HG03064 (cell line): ENCODE data around the gene RECK.
"Not testable (repeated sequence)": the region's sequence is repeated elsewhere in the genome, so short reads cannot be mapped to it uniquely, and the experiment has no call there.

ENCODE experiments used
- ATAC-seq: cut with Tn5 transposase; IDR thresholded peaks from one replicate; pipeline ENCODE4 v1.9.1; 2021; ENCODE audit warnings: low read depth; ENCODE audit not compliant: unreplicated experiment

RECK gene

GRCh38 chr9:36053971-36054370 is 17.3 kb downstream of the RECK start:
- ATAC-seq, result no peak

GRCh38 chr9:36056896-36057295 is 20.2 kb downstream of the RECK start:
- ATAC-seq, result no peak

- ATAC-seq, result no peak
These were observed 27.2 kb downstream of the RECK start for GRCh38 chr9:36063804-36064447.

GRCh38 chr9:36064448-36065037 is 27.8 kb downstream of the RECK start:
- no peak for ATAC-seq

- ATAC-seq, result no peak
These were observed 37.3 kb downstream of the RECK start for GRCh38 chr9:36074055-36074454.

- no peak for ATAC-seq
These were observed 38.3 kb downstream of the RECK start for GRCh38 chr9:36074870-36075532.

- ATAC-seq, result no peak
These were observed 41.3 kb downstream of the RECK start for GRCh38 chr9:36078051-36078450.

GRCh38 chr9:36080519-36080918 is 43.8 kb downstream of the RECK start:
- no peak for ATAC-seq

- no peak for ATAC-seq
These were observed 46.2 kb downstream of the RECK start for GRCh38 chr9:36082931-36083330.

GRCh38 chr9:36086442-36086841 is 49.7 kb downstream of the RECK start:
- ATAC-seq, result no peak

- not testable (repeated sequence) for ATAC-seq
These were observed 50.3 kb downstream of the RECK start for GRCh38 chr9:36087054-36087453.

- no peak for ATAC-seq
These were observed 51.3 kb downstream of the RECK start for GRCh38 chr9:36088020-36088419.

- no peak for ATAC-seq
These were observed 54.6 kb downstream of the RECK start for GRCh38 chr9:36091026-36091953.

- no peak for ATAC-seq
These were observed 55.3 kb downstream of the RECK start for GRCh38 chr9:36092014-36092413.

- peak; percentile 98 for ATAC-seq
These were observed 55.9 kb downstream of the RECK start for GRCh38 chr9:36092509-36093215.

GRCh38 chr9:36093384-36093783 is 56.7 kb downstream of the RECK start:
- no peak for ATAC-seq

- ATAC-seq, result no peak
These were observed 63.0 kb downstream of the RECK start for GRCh38 chr9:36099718-36100117.

GRCh38 chr9:36100532-36100931 is 63.8 kb downstream of the RECK start:
- ATAC-seq, result no peak

GRCh38 chr9:36101916-36102741 is 65.4 kb downstream of the RECK start:
- no peak for ATAC-seq
